Gastroesophageal sphincter (tissue), 3 donors: ENCODE measurements around the gene ACAD11.

Experiments
- EP300 ChIP-seq: sonication (generic); formaldehyde crosslinking; IDR thresholded peaks from one replicate; pipeline ENCODE4 v1.6.1; 2017; ENCODE audit warnings: antibody characterized with exemption, mild to moderate bottlenecking
- POLR2A ChIP-seq, 2 donors: fragments of 450-650 bp; IDR thresholded peaks; one replicate each; pipeline ENCODE4 v1.6.1; 2017; ENCODE audit warnings: antibody characterized with exemption in 2 of 2, mild to moderate bottlenecking in 2 of 2, moderate library complexity in 1 of 2
- POLR2AphosphoS5 ChIP-seq: sonication (generic); formaldehyde crosslinking; IDR thresholded peaks from one replicate; pipeline ENCODE4 v1.6.1; 2017; ENCODE audit warnings: antibody characterized with exemption
- TF ChIP-seq, protein P1 (sequence below), 4 experiments: fragments of 200-600 bp in 2 of 4; fragments of 450-650 bp in 2 of 4; sonication (generic) in 1 of 4; IDR thresholded peaks; one replicate each; pipeline ENCODE4 v1.5.1; 2017 to 2019; ENCODE audit warnings: antibody characterized with exemption in 4 of 4, mild to moderate bottlenecking in 2 of 4, moderate library complexity in 2 of 4

DNA sequence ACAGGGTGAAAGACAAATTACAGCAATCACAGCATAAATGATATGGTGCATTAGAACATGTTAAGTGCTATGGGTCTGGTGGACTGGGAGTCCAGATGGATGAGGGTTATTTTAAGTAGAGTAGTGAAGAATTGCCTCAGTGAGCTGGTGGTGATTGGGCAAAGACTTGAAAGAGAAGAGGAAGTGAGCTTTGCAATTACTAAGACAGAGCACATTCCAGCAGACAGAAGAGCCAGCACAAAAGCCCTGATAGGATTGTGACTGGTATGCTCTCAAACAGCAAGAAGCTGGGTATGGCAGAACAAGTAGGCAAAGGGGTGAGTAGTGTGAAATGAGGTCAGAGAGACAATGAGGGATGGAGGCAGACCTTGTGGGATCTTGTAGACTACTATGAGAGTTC is 64.6 kb downstream of the ACAD11 start:
- TF ChIP-seq, protein P1, sequence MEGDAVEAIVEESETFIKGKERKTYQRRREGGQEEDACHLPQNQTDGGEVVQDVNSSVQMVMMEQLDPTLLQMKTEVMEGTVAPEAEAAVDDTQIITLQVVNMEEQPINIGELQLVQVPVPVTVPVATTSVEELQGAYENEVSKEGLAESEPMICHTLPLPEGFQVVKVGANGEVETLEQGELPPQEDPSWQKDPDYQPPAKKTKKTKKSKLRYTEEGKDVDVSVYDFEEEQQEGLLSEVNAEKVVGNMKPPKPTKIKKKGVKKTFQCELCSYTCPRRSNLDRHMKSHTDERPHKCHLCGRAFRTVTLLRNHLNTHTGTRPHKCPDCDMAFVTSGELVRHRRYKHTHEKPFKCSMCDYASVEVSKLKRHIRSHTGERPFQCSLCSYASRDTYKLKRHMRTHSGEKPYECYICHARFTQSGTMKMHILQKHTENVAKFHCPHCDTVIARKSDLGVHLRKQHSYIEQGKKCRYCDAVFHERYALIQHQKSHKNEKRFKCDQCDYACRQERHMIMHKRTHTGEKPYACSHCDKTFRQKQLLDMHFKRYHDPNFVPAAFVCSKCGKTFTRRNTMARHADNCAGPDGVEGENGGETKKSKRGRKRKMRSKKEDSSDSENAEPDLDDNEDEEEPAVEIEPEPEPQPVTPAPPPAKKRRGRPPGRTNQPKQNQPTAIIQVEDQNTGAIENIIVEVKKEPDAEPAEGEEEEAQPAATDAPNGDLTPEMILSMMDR (IDR thresholded peaks at IDR 0.05) = no peak
- no peak for TF ChIP-seq POLR2AphosphoS5
- TF ChIP-seq POLR2A (IDR thresholded peaks at IDR 0.05) = no peak
- TF ChIP-seq EP300 = no peak
